Mesenchymal stem cell (in vitro differentiated cells and primary cell): ENCODE data around the gene SETD7.

Experiments used
- DNase-seq: peaks from one replicate; pipeline ENCODE4 v3.0.0-alpha.2; 2013
- H2AFZ ChIP-seq: one replicate; pipeline ENCODE4 v1.6.1; 2013; ENCODE audit warnings: low read depth, mild to moderate bottlenecking, control low read depth, inconsistent platforms, low read length, moderate library complexity
- H2AK5ac ChIP-seq: 2 replicates; pipeline ENCODE4 v1.6.1; 2013; ENCODE audit warnings: low read length, moderate library complexity, mild to moderate bottlenecking, inconsistent platforms; ENCODE audit not compliant: severe bottlenecking
- H2BK120ac ChIP-seq: one replicate; pipeline ENCODE4 v1.6.1; 2013; ENCODE audit warnings: low read depth, mild to moderate bottlenecking, inconsistent platforms, low read length, moderate library complexity
- H2BK12ac ChIP-seq, 2 experiments: one replicate each; pipeline ENCODE4 v1.6.1; 2013; ENCODE audit warnings: inconsistent platforms in 2 of 2, low read length in 2 of 2, mild to moderate bottlenecking in 2 of 2, moderate library complexity in 2 of 2, control low read depth in 1 of 2
- H2BK15ac ChIP-seq: one replicate; pipeline ENCODE4 v1.6.1; 2013; ENCODE audit warnings: mild to moderate bottlenecking, low read depth, inconsistent platforms; ENCODE audit not compliant: poor library complexity, severe bottlenecking
- H2BK5ac ChIP-seq: 2 replicates; pipeline ENCODE4 v1.6.1; 2013; ENCODE audit warnings: low read depth, mild to moderate bottlenecking, low read length, control low read depth, inconsistent platforms; ENCODE audit not compliant: poor library complexity, severe bottlenecking
- H3K14ac ChIP-seq, 2 experiments: one replicate each; pipeline ENCODE4 v1.6.1; 2013; ENCODE audit warnings: inconsistent platforms in 2 of 2, low read length in 2 of 2, control low read depth in 1 of 2, mild to moderate bottlenecking in 1 of 2, moderate library complexity in 1 of 2
- H3K18ac ChIP-seq, 2 experiments: one replicate each; pipeline ENCODE4 v1.6.1; 2013; ENCODE audit warnings: inconsistent platforms in 2 of 2, low read length in 2 of 2, control low read depth in 1 of 2, low read depth in 1 of 2, mild to moderate bottlenecking in 1 of 2
- H3K23ac ChIP-seq, 2 experiments: one replicate each; pipeline ENCODE4 v1.6.1; 2013; ENCODE audit warnings: inconsistent platforms in 2 of 2, low read length in 2 of 2, mild to moderate bottlenecking in 2 of 2, moderate library complexity in 2 of 2, control low read depth in 1 of 2
- H3K27ac ChIP-seq: 2 replicates; pipeline ENCODE4 v1.5.1; 2013; ENCODE audit warnings: mild to moderate bottlenecking, moderate library complexity, low read length, control low read depth, inconsistent platforms; ENCODE audit not compliant: poor library complexity, severe bottlenecking
- H3K27me3 ChIP-seq, 2 experiments: 2 replicates each; pipeline versions ENCODE4 v1.6.1 to v1.7.0; 2013; ENCODE audit warnings: low read length in 2 of 2, mild to moderate bottlenecking in 2 of 2, moderate library complexity in 2 of 2, control low read depth in 1 of 2, inconsistent platforms in 1 of 2; ENCODE audit not compliant: control insufficient read depth in 1 of 2, insufficient read depth in 1 of 2
- H3K36me3 ChIP-seq, 2 experiments: 2 replicates each; pipeline versions ENCODE4 v1.6.1 to v1.7.0; 2013; ENCODE audit warnings: low read length in 2 of 2, control low read depth in 1 of 2, inconsistent platforms in 1 of 2, low read depth in 1 of 2, mild to moderate bottlenecking in 1 of 2; ENCODE audit not compliant: insufficient read depth in 2 of 2, control insufficient read depth in 1 of 2
- H3K4ac ChIP-seq, 2 experiments: one replicate each; pipeline ENCODE4 v1.6.1; 2013; ENCODE audit warnings: inconsistent platforms in 2 of 2, low read length in 2 of 2, mild to moderate bottlenecking in 2 of 2, moderate library complexity in 2 of 2, control low read depth in 1 of 2, low read depth in 1 of 2
- H3K4me1 ChIP-seq: 2 replicates; pipeline ENCODE4 v1.6.1; 2013; ENCODE audit warnings: low read depth, low read length, control low read depth; ENCODE audit not compliant: control insufficient read depth, insufficient read depth
- H3K4me2 ChIP-seq: 2 replicates; pipeline ENCODE4 v1.6.1; 2013; ENCODE audit warnings: low read length, mild to moderate bottlenecking, inconsistent platforms; ENCODE audit not compliant: poor library complexity, severe bottlenecking
- H3K4me3 ChIP-seq, 2 experiments: 2 replicates each; pipeline versions ENCODE4 v1.5.1 to v1.7.0; 2013; ENCODE audit warnings: low read length in 2 of 2, mild to moderate bottlenecking in 2 of 2, control low read depth in 1 of 2, low read depth in 1 of 2; ENCODE audit not compliant: insufficient read depth in 1 of 2
- H3K79me1 ChIP-seq: replicated peaks from 2 replicates; pipeline ENCODE4 v1.6.1; 2013; ENCODE audit warnings: mild to moderate bottlenecking, control low read depth, low read length, inconsistent platforms; ENCODE audit not compliant: poor library complexity, severe bottlenecking
- H3K9ac ChIP-seq: 2 replicates; pipeline ENCODE4 v1.7.0; 2013; ENCODE audit warnings: mild to moderate bottlenecking, low read length, moderate library complexity
- H3K9me3 ChIP-seq: 2 replicates; pipeline ENCODE4 v1.7.0; 2013; ENCODE audit warnings: mild to moderate bottlenecking, low read length; ENCODE audit not compliant: control insufficient read depth
- H4K8ac ChIP-seq: one replicate; pipeline ENCODE4 v1.6.1; 2013; ENCODE audit warnings: inconsistent platforms, mild to moderate bottlenecking, low read length, moderate library complexity
- H4K91ac ChIP-seq: one replicate; pipeline ENCODE4 v1.6.1; 2013; ENCODE audit warnings: mild to moderate bottlenecking, low read length, inconsistent platforms
- WGBS: methylation state at CpG from one replicate; pipeline ENCODE4 v1.1.7; 2013; ENCODE audit warnings: mixed read lengths; 5-methylcytosine and 5-hydroxymethylcytosine counted together

Gene SETD7

DNA sequence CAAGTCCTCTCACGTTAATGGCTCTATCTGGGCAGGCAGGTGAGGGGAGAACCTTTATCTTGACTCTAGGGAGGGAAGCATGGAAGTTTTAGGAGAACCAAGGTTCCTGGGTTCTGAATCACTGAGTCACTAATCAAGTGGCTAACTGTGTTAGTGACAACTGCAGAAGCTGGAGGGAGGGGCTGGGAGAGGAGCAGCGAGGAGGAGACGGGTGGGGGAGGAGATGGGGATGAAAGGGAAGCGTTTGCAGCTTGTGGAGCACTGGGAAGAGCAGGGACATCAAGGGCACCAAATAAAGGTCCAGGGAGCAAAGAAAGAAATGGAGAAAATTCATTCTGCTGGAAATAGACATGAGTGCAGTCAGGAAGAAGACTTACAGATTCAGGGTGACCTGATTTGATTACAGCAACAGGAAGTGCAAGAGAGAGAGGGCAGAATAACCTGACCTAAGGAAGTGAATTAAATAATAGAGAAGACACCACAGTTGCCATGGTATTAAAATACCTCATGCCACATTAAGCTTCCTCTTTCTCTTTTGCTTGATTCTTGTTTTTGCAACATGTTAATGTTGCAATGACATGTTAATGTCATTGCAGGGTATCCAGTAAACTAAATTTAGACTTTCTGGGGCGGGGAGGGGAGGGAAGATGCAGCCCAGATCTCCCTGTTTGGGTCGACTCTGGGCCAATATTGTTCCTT is 4.5 kb upstream of the SETD7 start:
- no peak overlapping the region for H2BK12ac ChIP-seq

DNA sequence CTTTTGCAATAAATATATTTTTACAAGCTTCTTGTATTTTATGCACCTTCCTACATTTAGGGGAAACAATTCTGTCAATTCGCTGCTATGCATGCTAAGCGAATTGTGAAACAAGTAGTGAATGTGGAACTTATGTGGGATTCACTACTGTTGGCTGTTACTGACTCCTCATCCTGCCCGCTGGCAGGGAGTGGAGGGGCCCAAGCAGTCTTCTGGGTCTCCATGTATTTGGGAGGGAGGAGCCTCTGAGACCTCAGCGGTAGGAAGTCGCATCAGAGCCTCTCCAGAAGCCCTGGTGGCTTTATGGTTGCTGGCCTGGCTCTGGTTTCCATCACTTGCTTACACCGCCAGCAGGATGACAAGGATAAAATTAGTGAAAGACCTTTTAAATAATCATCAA is 3.7 kb upstream of the SETD7 start:
- Histone ChIP-seq H3K4ac (no peak overlapping the region), H3K9ac (no peak overlapping the region), H2BK120ac (no peak overlapping the region), H3K4me1 (peaks cover 2% of the 10 kb centered on the region), H3K14ac (peak overlapping the region in 1 of 2 experiments; percentile 22), H3K18ac (no peak overlapping the region), H3K4me2 (no peak overlapping the region), H3K79me1 (peaks cover 2% of the 10 kb centered on the region), H3K36me3 (no peaks in the 10 kb centered on the region), H2BK15ac (no peak overlapping the region), H4K91ac (no peak overlapping the region), H3K23ac (no peak overlapping the region), H3K27ac (no peak overlapping the region), H3K4me3 (no peak overlapping the region), H3K9me3 (no peaks in the 10 kb centered on the region), H2BK12ac (peak overlapping the region in 1 of 2 experiments; percentile 22), H3K27me3 (peaks cover 24 to 31% of the 10 kb centered on the region in 2 experiments), H2AFZ (no peak overlapping the region), H2BK5ac (no peak overlapping the region), H2AK5ac (no peak overlapping the region), H4K8ac (no peak overlapping the region)
- peak; percentile 37 for DNase-seq
- WGBS, result 52% methylated on average over 6 of the region's 6 CpGs

More for the DNA sequence above, 4.5 kb upstream of the SETD7 start:
- Histone ChIP-seq H3K27me3 (peaks cover 24 to 31% of the 10 kb centered on the region in 2 experiments), H2BK5ac (no peak overlapping the region), H4K91ac (no peak overlapping the region), H3K36me3 (no peaks in the 10 kb centered on the region), H2BK120ac (no peak overlapping the region), H3K9ac (no peak overlapping the region), H3K4ac (no peak overlapping the region), H3K18ac (peak overlapping the region in 1 of 2 experiments; percentile 57), H3K4me2 (no peak overlapping the region), H2AFZ (no peak overlapping the region), H3K4me1 (peaks cover 2% of the 10 kb centered on the region), H3K27ac (no peak overlapping the region), H2AK5ac (no peak overlapping the region), H3K9me3 (no peaks in the 10 kb centered on the region), H3K14ac (no peak overlapping the region), H4K8ac (no peak overlapping the region), H3K23ac (no peak overlapping the region), H3K79me1 (peaks cover under 1% of the 10 kb centered on the region), H2BK15ac (peak overlapping the region; percentile 63), H3K4me3 (no peak overlapping the region)
- WGBS, result 29% methylated on average over 6 of the region's 6 CpGs
- peak; percentile 75 for DNase-seq

DNA sequence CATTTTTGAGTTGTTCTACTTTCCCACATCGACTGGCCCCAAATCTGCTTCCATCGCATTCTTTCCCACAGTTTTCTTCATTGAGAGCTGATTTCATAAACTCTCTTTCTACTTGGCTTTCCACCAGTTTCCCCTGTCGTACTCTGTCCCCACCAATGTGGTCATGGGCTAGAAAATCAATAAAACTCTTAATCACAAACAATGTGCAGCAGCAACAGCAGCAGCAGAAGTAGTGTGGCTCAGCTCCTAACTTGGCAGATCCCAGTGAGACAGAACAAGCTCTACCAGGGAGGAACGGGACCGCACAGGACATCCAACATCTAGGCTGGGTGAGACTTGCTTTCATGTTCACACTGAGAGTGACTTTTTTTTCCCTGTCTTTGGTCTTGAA is 3.1 kb upstream of the SETD7 start:
- H2BK12ac ChIP-seq, result peak overlapping the region in 1 of 2 experiments; percentile 80
- no peak overlapping the region for H2AFZ ChIP-seq
- no peak overlapping the region for H3K9ac ChIP-seq
- H3K4me3 ChIP-seq, result no peak overlapping the region
- H2BK5ac ChIP-seq, result no peak overlapping the region
- H3K9me3 ChIP-seq, result no peaks in the 10 kb centered on the region
- H3K18ac ChIP-seq, result peak overlapping the region in 1 of 2 experiments; percentile 29
- no peak overlapping the region for H4K8ac ChIP-seq
- H2BK15ac ChIP-seq, result no peak overlapping the region
- H2AK5ac ChIP-seq, result no peak overlapping the region
- H3K4ac ChIP-seq, result no peak overlapping the region
- no peaks in the 10 kb centered on the region for H3K36me3 ChIP-seq
- peaks cover 24 to 31% of the 10 kb centered on the region in 2 experiments for H3K27me3 ChIP-seq
- no peak overlapping the region for H3K4me2 ChIP-seq
- H3K4me1 ChIP-seq, result peaks cover 2% of the 10 kb centered on the region
- H2BK120ac ChIP-seq, result no peak overlapping the region
- H3K23ac ChIP-seq, result no peak overlapping the region
- peak overlapping the region in 1 of 2 experiments; percentile 86 for H3K14ac ChIP-seq
- no peak overlapping the region for H3K27ac ChIP-seq
- WGBS, result 51% methylated on average over 5 of the region's 5 CpGs
- H4K91ac ChIP-seq, result no peak overlapping the region
- no peak for DNase-seq
- peaks cover 2% of the 10 kb centered on the region for H3K79me1 ChIP-seq

DNA sequence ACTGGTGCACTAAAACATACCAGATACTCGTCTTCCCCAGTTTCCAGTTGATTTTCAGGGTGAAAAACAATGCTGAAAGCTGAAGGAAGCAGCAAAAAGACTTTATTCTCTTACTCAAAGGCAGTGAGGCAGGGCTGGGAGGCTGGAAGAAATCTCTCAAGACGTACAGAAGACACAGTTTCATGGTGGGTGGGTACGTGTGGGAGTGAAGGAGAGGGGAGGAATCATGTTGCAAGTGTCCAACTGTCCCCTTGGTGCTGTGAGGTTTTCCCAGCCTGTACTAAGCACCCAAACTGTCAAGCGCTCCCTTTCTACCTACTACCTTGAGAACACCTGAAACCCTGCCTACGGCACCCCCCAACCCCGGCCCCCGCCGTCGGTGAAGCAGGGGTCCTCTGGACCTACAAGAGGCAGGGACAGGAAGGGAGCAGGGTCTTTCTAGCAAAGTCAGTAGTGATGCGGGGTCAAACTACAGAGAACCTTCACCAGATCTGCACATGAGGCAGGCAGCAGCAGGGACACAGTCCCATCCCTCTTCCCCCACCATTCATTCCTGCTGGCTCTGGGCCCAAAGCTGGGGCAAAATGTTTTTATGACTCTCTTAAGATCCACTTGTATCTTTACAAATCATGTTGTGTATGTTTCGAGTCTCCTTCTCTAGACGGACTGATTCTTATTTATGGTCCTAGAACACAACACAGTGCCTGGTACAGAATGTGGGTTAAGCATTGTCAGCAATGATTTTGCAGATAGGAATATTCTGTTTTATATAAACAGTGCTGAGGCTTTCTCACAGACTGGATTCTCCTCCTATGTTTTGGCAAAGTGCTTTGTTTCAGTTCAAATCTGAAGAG is 2.4 kb upstream of the SETD7 start:
- H2BK12ac ChIP-seq, result peak overlapping the region in 1 of 2 experiments; percentile 78
- H3K18ac ChIP-seq, result peak overlapping the region in 1 of 2 experiments; percentile 85
- H2BK15ac ChIP-seq, result no peak overlapping the region
- no peak overlapping the region for H3K4me2 ChIP-seq
- no peaks in the 10 kb centered on the region for H3K9me3 ChIP-seq
- no peak overlapping the region for H2BK120ac ChIP-seq
- H3K27me3 ChIP-seq, result peaks cover 24 to 31% of the 10 kb centered on the region in 2 experiments
- peak overlapping the region in 1 of 2 experiments; percentile 77 for H3K4ac ChIP-seq
- H2BK5ac ChIP-seq, result no peak overlapping the region
- H2AFZ ChIP-seq, result no peak overlapping the region
- no peak overlapping the region for H3K9ac ChIP-seq
- peak; percentile 81 for DNase-seq
- H3K14ac ChIP-seq, result no peak overlapping the region
- H2AK5ac ChIP-seq, result no peak overlapping the region
- no peak overlapping the region for H4K8ac ChIP-seq
- no peak overlapping the region for H3K4me3 ChIP-seq
- H3K23ac ChIP-seq, result peak overlapping the region in 1 of 2 experiments; percentile 14
- H3K4me1 ChIP-seq, result peaks cover 4% of the 10 kb centered on the region
- no peak overlapping the region for H3K27ac ChIP-seq
- no peaks in the 10 kb centered on the region for H3K36me3 ChIP-seq
- WGBS, result 60% methylated on average over 12 of the region's 12 CpGs
- peaks cover 2% of the 10 kb centered on the region for H3K79me1 ChIP-seq
- no peak overlapping the region for H4K91ac ChIP-seq
